Activated T-cell treated with anti-CD3 and anti-CD28 coated beads for 48 hours (primary cell): Measurements from ENCODE around the gene ILDR1.

ENCODE experiments used
- DNase-seq: peaks from one replicate; pipeline ENCODE4 v3.0.0-alpha.2; 2020; ENCODE audit warnings: low read depth

Gene ILDR1

GRCh38 chr3:122019493-122019892 is 2.6 kb downstream of the ILDR1 start:
- DNase-seq: no peak

- no peak for DNase-seq
These were observed 7.3 kb downstream of the ILDR1 start for GRCh38 chr3:122014741-122015140.

- DNase-seq: no peak
These were observed 8.6 kb downstream of the ILDR1 start for GRCh38 chr3:122013448-122013925.

- no peak for DNase-seq
These were observed 9.2 kb downstream of the ILDR1 start for GRCh38 chr3:122012821-122013220.

GRCh38 chr3:122011396-122011795 is 10.7 kb downstream of the ILDR1 start:
- DNase-seq: no peak

- no peak for DNase-seq
These were observed 11.5 kb downstream of the ILDR1 start for GRCh38 chr3:122010506-122010905.

- DNase-seq: no peak
These were observed 13.9 kb downstream of the ILDR1 start for GRCh38 chr3:122008166-122008565.

- DNase-seq: no peak
These were observed 15.8 kb downstream of the ILDR1 start for GRCh38 chr3:122006267-122006666.

GRCh38 chr3:122004991-122005565 is 17.0 kb downstream of the ILDR1 start:
- no peak for DNase-seq

GRCh38 chr3:122004107-122004506 is 17.9 kb downstream of the ILDR1 start:
- no peak for DNase-seq

GRCh38 chr3:122003606-122004005 is 18.4 kb downstream of the ILDR1 start:
- no peak for DNase-seq

GRCh38 chr3:122003112-122003511 is 18.9 kb downstream of the ILDR1 start:
- DNase-seq: no peak

- DNase-seq: no peak
These were observed 19.4 kb downstream of the ILDR1 start for GRCh38 chr3:122002611-122003010.

- DNase-seq: no peak
These were observed 20.2 kb downstream of the ILDR1 start for GRCh38 chr3:122001892-122002291.

GRCh38 chr3:122000936-122001605 is 21.0 kb downstream of the ILDR1 start:
- no peak for DNase-seq

GRCh38 chr3:121999931-122000330 is 22.1 kb downstream of the ILDR1 start:
- DNase-seq: no peak

GRCh38 chr3:121998611-121999473 is 23.2 kb downstream of the ILDR1 start:
- DNase-seq: no peak

- DNase-seq: no peak
These were observed 23.9 kb downstream of the ILDR1 start for GRCh38 chr3:121998030-121998580.

- no peak for DNase-seq
These were observed 24.7 kb downstream of the ILDR1 start for GRCh38 chr3:121997372-121997771.

GRCh38 chr3:121996441-121996840 is 25.6 kb downstream of the ILDR1 start:
- no peak for DNase-seq

- peak; percentile 6 for DNase-seq
These were observed 26.6 kb downstream of the ILDR1 start for GRCh38 chr3:121995161-121996137.
